HFFc6 (cell line): ENCODE data around the gene KLHL29. TPM values are rescaled to one million over a fixed set of nuclear protein-coding genes. Genes with fewer than 3 reads are reported as not detected.

Experiments used
- DNase-seq: peaks from one replicate; pipeline ENCODE4 v3.0.0-alpha.2; 2018
- H3K27ac Mint-ChIP-seq: 2 replicates; pipeline ENCODE4 v1.8.0; 2020; ENCODE audit warnings: mild to moderate bottlenecking, mixed read lengths
- H3K27me3 Mint-ChIP-seq: 2 replicates; pipeline ENCODE4 v1.8.0; 2021; ENCODE audit warnings: mild to moderate bottlenecking, moderate library complexity, mixed read lengths; ENCODE audit not compliant: insufficient read depth
- H3K36me3 Mint-ChIP-seq: 2 replicates; pipeline ENCODE4 v1.8.0; 2021; ENCODE audit warnings: low read depth, mixed read lengths
- H3K4me1 Mint-ChIP-seq: 2 replicates; pipeline ENCODE4 v1.8.0; 2020; ENCODE audit warnings: low read depth, mixed read lengths
- H3K4me3 Mint-ChIP-seq: 2 replicates; pipeline ENCODE4 v1.8.0; 2020; ENCODE audit warnings: mild to moderate bottlenecking, moderate library complexity, mixed read lengths
- H3K9me3 Mint-ChIP-seq: 2 replicates; pipeline ENCODE4 v1.8.0; 2020; ENCODE audit warnings: mild to moderate bottlenecking, mixed read lengths
- total RNA-seq, 6 experiments: library from RNA; stranded (reverse); fragmentation: NEBNext Ultra II Directional; extraction: Animal tissue kit (Norgen Biotek cat#: 25700); gene quantifications; 2 replicates in 1 of 6; 3 replicates in 5 of 6; pipeline ENCODE4 v1.2.3, GENCODE V29; 2021
- TF ChIP-seq, protein P1 (sequence below): fragments of 200-600 bp; sonication (generic); IDR thresholded peaks from 2 replicates; pipeline ENCODE4 v1.5.0; 2021; ENCODE audit warnings: antibody characterized with exemption, mild to moderate bottlenecking

KLHL29 gene
- total RNA-seq, 6 experiments from 2014 or later = 7.4 to 9.7 (median 8.6) TPM

DNA sequence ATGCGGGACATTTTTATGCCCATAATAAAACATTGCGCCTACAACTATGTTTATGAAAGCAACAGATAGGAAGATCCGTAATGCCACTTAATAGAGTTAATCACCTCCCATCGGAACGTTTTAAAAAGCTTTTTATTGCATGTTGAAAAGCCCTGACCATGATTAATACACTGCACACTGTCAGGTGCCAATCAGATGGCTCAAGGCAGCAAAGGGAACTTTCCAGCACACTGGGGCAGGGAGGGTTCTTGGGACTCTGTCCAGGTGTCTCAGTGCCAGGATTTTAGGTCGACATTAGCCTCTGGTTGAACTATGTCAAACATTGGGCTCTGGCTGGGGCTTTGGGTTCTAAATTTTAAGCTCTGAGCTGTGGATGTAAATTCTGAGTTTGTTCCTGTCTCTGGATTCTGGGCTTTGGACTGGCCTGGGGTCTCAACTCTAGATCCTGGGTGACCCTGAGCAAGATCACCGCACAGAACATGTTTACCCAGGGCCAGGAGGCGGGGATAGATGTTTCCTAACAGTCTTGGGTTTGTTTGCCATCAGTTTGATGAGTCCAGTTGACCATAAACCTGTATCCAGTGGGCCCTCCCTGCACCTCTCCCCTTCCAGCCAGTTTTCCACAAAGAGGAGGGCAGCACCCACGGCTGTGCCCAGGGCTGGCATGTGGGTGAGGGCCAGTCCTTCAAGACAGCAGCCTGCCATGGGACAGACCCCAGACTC is 279.2 kb downstream of the KLHL29 start:
- Mint-ChIP-seq H3K4me1 (peaks cover 6% of the 10 kb centered on the region; the same call in 1 of the 2 replicates), H3K9me3 (no peaks in the 10 kb centered on the region), H3K36me3 (no peaks in the 10 kb centered on the region), H3K27me3 (peaks cover 2% of the 10 kb centered on the region), H3K4me3 (peak overlapping the region; percentile 27; the same call in 1 of the 2 replicates), H3K27ac (no peak overlapping the region)
- TF ChIP-seq, protein P1, sequence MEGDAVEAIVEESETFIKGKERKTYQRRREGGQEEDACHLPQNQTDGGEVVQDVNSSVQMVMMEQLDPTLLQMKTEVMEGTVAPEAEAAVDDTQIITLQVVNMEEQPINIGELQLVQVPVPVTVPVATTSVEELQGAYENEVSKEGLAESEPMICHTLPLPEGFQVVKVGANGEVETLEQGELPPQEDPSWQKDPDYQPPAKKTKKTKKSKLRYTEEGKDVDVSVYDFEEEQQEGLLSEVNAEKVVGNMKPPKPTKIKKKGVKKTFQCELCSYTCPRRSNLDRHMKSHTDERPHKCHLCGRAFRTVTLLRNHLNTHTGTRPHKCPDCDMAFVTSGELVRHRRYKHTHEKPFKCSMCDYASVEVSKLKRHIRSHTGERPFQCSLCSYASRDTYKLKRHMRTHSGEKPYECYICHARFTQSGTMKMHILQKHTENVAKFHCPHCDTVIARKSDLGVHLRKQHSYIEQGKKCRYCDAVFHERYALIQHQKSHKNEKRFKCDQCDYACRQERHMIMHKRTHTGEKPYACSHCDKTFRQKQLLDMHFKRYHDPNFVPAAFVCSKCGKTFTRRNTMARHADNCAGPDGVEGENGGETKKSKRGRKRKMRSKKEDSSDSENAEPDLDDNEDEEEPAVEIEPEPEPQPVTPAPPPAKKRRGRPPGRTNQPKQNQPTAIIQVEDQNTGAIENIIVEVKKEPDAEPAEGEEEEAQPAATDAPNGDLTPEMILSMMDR = no peak
- no peak for DNase-seq

DNA sequence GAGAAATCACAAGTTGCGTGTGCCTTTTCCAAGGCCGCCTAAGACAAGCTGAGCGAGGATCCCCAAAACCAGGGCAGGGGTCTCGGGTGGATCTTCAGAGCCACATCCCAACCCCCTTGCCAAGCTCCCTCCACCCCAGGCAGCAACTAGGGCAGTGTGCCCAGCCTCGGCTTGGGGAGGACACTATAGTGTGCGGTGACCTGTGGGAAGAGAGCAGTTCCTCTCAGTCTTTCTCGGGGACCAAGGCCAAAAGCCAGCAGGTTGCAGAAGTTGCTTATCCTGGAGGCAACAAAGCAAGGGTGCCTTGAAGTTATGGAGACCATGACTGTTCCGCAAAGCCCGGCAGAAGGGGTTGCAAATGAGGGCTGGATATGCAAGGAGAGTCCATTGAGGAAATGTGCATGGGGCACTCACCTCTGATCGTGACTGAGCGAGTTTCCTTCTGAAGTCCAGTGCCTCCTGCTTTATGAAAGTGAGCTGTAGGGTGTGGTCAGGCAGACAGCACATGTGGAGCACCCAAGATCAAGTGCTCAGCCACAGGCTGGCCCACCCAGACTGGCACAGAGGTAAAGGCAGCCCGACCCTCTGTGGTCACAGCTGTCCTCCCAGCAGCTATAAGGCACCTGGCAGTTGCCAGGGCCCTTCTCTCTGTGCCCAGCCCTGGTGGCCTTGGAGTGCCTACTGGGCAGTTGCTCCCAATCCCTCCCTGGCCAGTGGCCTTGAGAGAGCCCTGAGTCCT is 281.4 kb downstream of the KLHL29 start:
- H3K9me3 Mint-ChIP-seq = no peaks in the 10 kb centered on the region
- peaks cover 6% of the 10 kb centered on the region; the same call in 1 of the 2 replicates for H3K4me1 Mint-ChIP-seq
- no peak overlapping the region for H3K27ac Mint-ChIP-seq
- DNase-seq = no peak
- H3K4me3 Mint-ChIP-seq = no peak overlapping the region
- no peaks in the 10 kb centered on the region for H3K36me3 Mint-ChIP-seq
- peaks cover 2% of the 10 kb centered on the region for H3K27me3 Mint-ChIP-seq
- TF ChIP-seq, protein P1 = no peak

DNA sequence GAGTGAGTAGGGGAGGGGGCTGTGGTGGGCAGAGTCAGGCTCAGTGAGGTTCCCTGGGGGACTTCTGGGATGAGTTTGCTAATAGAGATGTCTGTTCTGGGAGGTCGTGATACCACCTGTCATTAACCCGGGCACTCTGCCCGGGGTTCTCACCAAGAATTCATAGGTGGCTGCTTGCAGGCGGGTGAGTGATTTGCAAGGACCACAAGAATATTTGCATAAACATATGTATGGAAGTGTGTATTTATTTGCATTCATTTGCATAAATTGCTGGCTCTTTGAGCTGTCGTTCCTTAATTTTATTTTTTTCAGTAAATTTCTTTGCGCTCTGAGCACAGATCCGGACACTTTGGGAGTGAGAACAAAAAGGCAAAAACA is 282.0 kb downstream of the KLHL29 start:
- Mint-ChIP-seq H3K9me3 (no peaks in the 10 kb centered on the region), H3K4me3 (no peak overlapping the region), H3K27me3 (peaks cover 2% of the 10 kb centered on the region), H3K36me3 (no peaks in the 10 kb centered on the region), H3K27ac (no peak overlapping the region), H3K4me1 (peaks cover 6% of the 10 kb centered on the region; the same call in 1 of the 2 replicates)
- no peak for DNase-seq
- TF ChIP-seq, protein P1 = no peak

DNA sequence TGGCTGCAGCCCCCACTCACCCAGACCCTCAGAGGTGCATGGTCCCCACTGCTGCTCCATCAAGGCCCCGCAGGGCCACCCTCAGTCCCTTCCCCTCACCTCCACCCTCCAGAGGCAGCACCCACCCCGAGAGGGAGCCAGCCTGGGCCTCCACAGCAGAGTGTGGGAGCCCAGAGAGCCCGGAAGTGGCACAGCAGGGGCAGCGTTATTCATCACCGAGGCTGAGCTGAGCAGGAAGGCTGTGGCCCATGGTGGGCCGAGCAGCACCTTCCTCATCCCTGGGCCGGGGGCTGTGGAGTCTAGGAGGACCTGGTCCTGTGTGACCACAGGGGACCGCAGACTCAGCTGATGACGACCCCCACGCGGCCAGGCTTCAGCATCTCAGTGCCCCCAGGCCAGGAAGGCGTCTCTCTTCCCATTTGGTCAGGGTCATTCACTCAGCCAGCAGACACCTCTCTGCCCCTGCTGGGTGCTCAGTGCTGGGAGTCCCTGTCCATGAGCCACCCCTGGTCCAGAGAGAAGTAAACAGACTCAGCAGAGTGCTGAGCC is 283.9 kb downstream of the KLHL29 start:
- Mint-ChIP-seq H3K27me3 (no peaks in the 10 kb centered on the region; the same call in none of the 2 replicates), H3K27ac (no peak overlapping the region), H3K4me3 (no peak overlapping the region), H3K9me3 (no peaks in the 10 kb centered on the region), H3K36me3 (no peaks in the 10 kb centered on the region), H3K4me1 (peaks cover 3% of the 10 kb centered on the region; the same call in 1 of the 2 replicates)
- TF ChIP-seq, protein P1 = no peak
- no peak for DNase-seq

DNA sequence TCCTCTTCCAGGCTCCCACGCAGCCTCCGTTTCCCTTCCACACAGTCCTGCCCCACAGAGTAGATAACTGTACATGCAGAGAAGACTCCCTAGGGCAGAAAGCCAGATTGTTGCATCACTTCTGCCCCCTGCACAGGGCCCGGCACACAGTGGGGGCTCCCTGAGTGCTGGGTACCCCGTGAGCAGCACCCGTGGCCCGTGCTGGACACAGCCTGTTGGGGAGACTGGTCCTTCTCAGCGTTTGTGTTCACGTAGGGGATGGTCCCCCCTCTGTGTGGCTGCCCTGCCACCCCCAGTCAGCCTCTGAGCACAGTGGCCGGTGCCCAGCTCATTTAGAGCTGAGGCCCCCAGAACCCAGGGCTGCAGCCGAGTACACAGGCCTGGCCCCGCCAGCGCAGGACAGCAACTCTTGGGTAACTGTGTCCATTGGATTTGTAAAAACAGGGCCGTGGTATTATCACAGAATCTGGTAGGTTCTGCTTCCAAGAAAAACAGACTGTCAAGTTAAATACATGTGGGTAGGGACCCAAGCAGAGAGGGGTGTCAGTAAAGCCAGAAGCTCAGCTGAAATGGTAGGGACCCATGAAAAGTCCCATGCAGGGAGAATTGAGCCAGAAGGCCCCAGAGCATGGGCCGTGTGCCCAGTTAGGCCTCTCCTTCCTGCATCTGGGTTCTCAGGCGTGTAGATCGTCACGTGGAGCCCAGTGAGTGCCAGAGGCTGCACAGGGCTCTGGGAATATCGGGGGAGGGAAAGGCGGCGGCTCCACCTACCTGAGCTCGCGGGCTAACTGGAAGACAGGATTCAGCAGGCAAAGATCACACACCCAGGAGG is 284.6 kb downstream of the KLHL29 start:
- Mint-ChIP-seq H3K27ac (no peak overlapping the region), H3K9me3 (no peaks in the 10 kb centered on the region), H3K27me3 (no peaks in the 10 kb centered on the region; the same call in none of the 2 replicates), H3K4me1 (no peaks in the 10 kb centered on the region), H3K36me3 (no peaks in the 10 kb centered on the region), H3K4me3 (no peak overlapping the region)
- no peak for DNase-seq
- TF ChIP-seq, protein P1 = no peak
